GM19239 (cell line): ENCODE results near the gene SLC26A6.

Experiments used
- DNase-seq: peaks from one replicate; pipeline ENCODE4 v3.0.0; 2011; ENCODE audit warnings: low spot score; ENCODE audit not compliant: insufficient read length
- FAIRE-seq: peaks from 2 replicates; lab custom pipeline; 2011; peaks lifted over from hg19 to GRCh38; lab: Jason Lieb, UNC

SLC26A6 gene

GRCh38 chr3:48601622-48601994 is 33.7 kb downstream of the SLC26A6 start:
- DNase-seq, result no peak
- no peak for FAIRE-seq

- DNase-seq, result no peak
- no peak for FAIRE-seq
Measured at GRCh38 chr3:48600711-48601621, 34.3 kb downstream of the SLC26A6 start.

GRCh38 chr3:48599509-48600285 is 35.6 kb downstream of the SLC26A6 start:
- FAIRE-seq (no peak), DNase-seq (no peak)

GRCh38 chr3:48599077-48599501 is 36.2 kb downstream of the SLC26A6 start:
- DNase-seq (no peak), FAIRE-seq (no peak)

- FAIRE-seq (no peak), DNase-seq (no peak)
Measured at GRCh38 chr3:48598323-48599076, 36.8 kb downstream of the SLC26A6 start.

- DNase-seq, result no peak
- no peak for FAIRE-seq
Measured at GRCh38 chr3:48597408-48597800, 37.9 kb downstream of the SLC26A6 start.

GRCh38 chr3:48596676-48597407 is 38.4 kb downstream of the SLC26A6 start:
- no peak for DNase-seq
- no peak for FAIRE-seq

GRCh38 chr3:48596157-48596556 is 39.1 kb downstream of the SLC26A6 start:
- DNase-seq (no peak), FAIRE-seq (no peak)

GRCh38 chr3:48595526-48596121 is 39.6 kb downstream of the SLC26A6 start:
- no peak for FAIRE-seq
- DNase-seq, result no peak

- FAIRE-seq (no peak), DNase-seq (no peak)
Measured at GRCh38 chr3:48595075-48595525, 40.2 kb downstream of the SLC26A6 start, which contains the start of gene COL7A1. COL7A1 (minus strand) TSS chr3:48595329; CDS start chr3:48595159, 170 bp downstream.

- FAIRE-seq, result no peak
- DNase-seq, result no peak
Measured at GRCh38 chr3:48594417-48595049, 40.7 kb downstream of the SLC26A6 start.

- no peak for DNase-seq
- FAIRE-seq, result no peak
Measured at GRCh38 chr3:48593337-48593736, 41.9 kb downstream of the SLC26A6 start.

- no peak for FAIRE-seq
- no peak for DNase-seq
Measured at GRCh38 chr3:48592519-48593087, 42.7 kb downstream of the SLC26A6 start.

GRCh38 chr3:48591886-48592518 is 43.3 kb downstream of the SLC26A6 start:
- no peak for FAIRE-seq
- no peak for DNase-seq

GRCh38 chr3:48591436-48591835 is 43.8 kb downstream of the SLC26A6 start:
- FAIRE-seq, result no peak

GRCh38 chr3:48588230-48588629 is 47.0 kb downstream of the SLC26A6 start:
- no peak for FAIRE-seq

More at GRCh38 chr3:48591436-48591835, 43.8 kb downstream of the SLC26A6 start:
- DNase-seq, result no peak

GRCh38 chr3:48587686-48588085 is 47.6 kb downstream of the SLC26A6 start:
- DNase-seq, result no peak
- FAIRE-seq, result no peak

More at GRCh38 chr3:48588230-48588629, 47.0 kb downstream of the SLC26A6 start:
- no peak for DNase-seq

GRCh38 chr3:48585411-48585810 is 49.9 kb downstream of the SLC26A6 start:
- FAIRE-seq, result no peak

More at GRCh38 chr3:48585411-48585810, 49.9 kb downstream of the SLC26A6 start:
- no peak for DNase-seq
